ENCODE results near the gene ELP4. TPM values are rescaled to one million over a fixed set of nuclear protein-coding genes. Genes with fewer than 3 reads are reported as not detected.

The ELP4 gene
- total RNA-seq, 5 donors from 2014 or later (not counting 1 experiment from before 2014, with no cell fraction given), result 15.9 to 22.2 (median 17.2) TPM

DNA sequence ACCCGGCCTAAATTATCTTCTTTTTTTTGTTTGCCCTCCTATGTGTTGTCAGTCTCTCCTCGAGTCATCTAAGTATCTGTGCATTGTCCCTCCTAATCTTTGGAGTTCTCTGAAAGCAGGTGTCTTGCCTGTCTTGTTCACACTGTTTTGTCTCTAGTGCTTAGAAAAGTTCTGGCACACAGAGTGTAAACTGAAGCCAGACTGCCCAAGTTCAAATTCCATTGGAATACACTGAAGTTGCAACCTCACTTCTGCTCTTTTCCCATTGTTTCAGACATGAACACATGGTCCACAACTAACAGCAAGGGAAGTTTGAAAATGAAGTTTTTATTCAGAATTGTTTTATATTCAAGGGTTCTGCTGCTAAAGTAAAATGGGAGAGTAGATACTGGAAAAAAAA lies 262.8 kb downstream of the ELP4 start:
- no peaks in the 10 kb centered on the region for H3K9me3 ChIP-seq
- no peaks in the 10 kb centered on the region for H3K36me3 ChIP-seq (ENCODE audit: control insufficient read depth in 2 of 2, extremely low read depth in 1 of 2, insufficient read depth in 1 of 2, low read length in 1 of 2)
- H3K4me1 ChIP-seq (ENCODE audit: control insufficient read depth in 1 of 2, extremely low read depth in 1 of 2, insufficient read depth in 2 of 2, low read length in 2 of 2), result no peaks in the 10 kb centered on the region
- H3K27me3 ChIP-seq (replicated peaks in 1 of 2; ENCODE audit: control insufficient read depth in 2 of 2, extremely low read depth in 1 of 2, insufficient read depth in 2 of 2, low read length in 1 of 2), result no peaks in the 10 kb centered on the region
- peaks cover 40% of the 10 kb centered on the region for H3K36me3 Mint-ChIP-seq
- H3K27ac Mint-ChIP-seq, result no peak overlapping the region
- H3K27me3 Mint-ChIP-seq, result no peaks in the 10 kb centered on the region
- H3K4me3 ChIP-seq (ENCODE audit: control insufficient read depth in 1 of 2, extremely low read depth in 1 of 2, low read length in 1 of 2), result no peak overlapping the region
- no peaks in the 10 kb centered on the region for H3K4me1 Mint-ChIP-seq
- H3K9me3 Mint-ChIP-seq, result no peaks in the 10 kb centered on the region
- WGBS (ENCODE audit: insufficient coverage), result 94% methylated on average over 2 of the region's 2 CpGs
- no peak for ATAC-seq (replicated peaks in 1 of 4)
- H3K27ac ChIP-seq (ENCODE audit: low read length), result no peak overlapping the region
- ChIA-PET POLR2A (no interaction called here), CTCF (no interaction called here)
- H3K4me3 Mint-ChIP-seq, result no peak overlapping the region
- no peak for DNase-seq

GRCh38 chr11:31779374-31779791 lies 269.8 kb downstream of the ELP4 start:
- H3K4me1 Mint-ChIP-seq, result no peaks in the 10 kb centered on the region
- H3K27ac ChIP-seq (ENCODE audit: low read length), result no peak overlapping the region
- H3K27me3 Mint-ChIP-seq, result no peaks in the 10 kb centered on the region
- ATAC-seq (replicated peaks in 1 of 4) (no peak), DNase-seq (no peak)
- H3K4me3 ChIP-seq (ENCODE audit: control insufficient read depth in 1 of 2, extremely low read depth in 1 of 2, low read length in 1 of 2), result no peak overlapping the region
- ChIA-PET POLR2A (no interaction called here), CTCF (no interaction called here)
- H3K9me3 Mint-ChIP-seq, result no peaks in the 10 kb centered on the region
- no peaks in the 10 kb centered on the region for H3K36me3 ChIP-seq (ENCODE audit: control insufficient read depth in 2 of 2, extremely low read depth in 1 of 2, insufficient read depth in 1 of 2, low read length in 1 of 2)
- no peak overlapping the region for H3K27ac Mint-ChIP-seq
- 85% methylated on average over 5 of the region's 6 CpGs for WGBS (ENCODE audit: insufficient coverage)
- peaks cover 43% of the 10 kb centered on the region for H3K36me3 Mint-ChIP-seq
- H3K27me3 ChIP-seq (replicated peaks in 1 of 2; ENCODE audit: control insufficient read depth in 2 of 2, extremely low read depth in 1 of 2, insufficient read depth in 2 of 2, low read length in 1 of 2), result no peaks in the 10 kb centered on the region
- no peaks in the 10 kb centered on the region for H3K9me3 ChIP-seq
- no peaks in the 10 kb centered on the region for H3K4me1 ChIP-seq (ENCODE audit: control insufficient read depth in 1 of 2, extremely low read depth in 1 of 2, insufficient read depth in 2 of 2, low read length in 2 of 2)
- H3K4me3 Mint-ChIP-seq, result no peak overlapping the region

GRCh38 chr11:31780078-31780477 lies 270.5 kb downstream of the ELP4 start:
- POLR2A ChIA-PET, result no interaction called here
- Mint-ChIP-seq H3K4me3 (no peak overlapping the region), H3K27ac (no peak overlapping the region), H3K36me3 (peaks cover 38% of the 10 kb centered on the region), H3K27me3 (no peaks in the 10 kb centered on the region), H3K4me1 (no peaks in the 10 kb centered on the region), H3K9me3 (no peaks in the 10 kb centered on the region)
- CTCF ChIA-PET, result no interaction called here
- 100% methylated on average over 3 of the region's 4 CpGs for whole genome bisulfite sequencing (ENCODE audit: insufficient coverage)
- H3K9me3 ChIP-seq, result no peaks in the 10 kb centered on the region
- ATAC-seq (replicated peaks in 1 of 4) (no peak), DNase-seq (no peak)
- no peak overlapping the region for H3K27ac ChIP-seq (ENCODE audit: low read length)
- H3K4me3 ChIP-seq (ENCODE audit: control insufficient read depth in 1 of 2, extremely low read depth in 1 of 2, low read length in 1 of 2), result no peak overlapping the region
- H3K4me1 ChIP-seq (ENCODE audit: control insufficient read depth in 1 of 2, extremely low read depth in 1 of 2, insufficient read depth in 2 of 2, low read length in 2 of 2), result no peaks in the 10 kb centered on the region
- H3K36me3 ChIP-seq (ENCODE audit: control insufficient read depth in 2 of 2, extremely low read depth in 1 of 2, insufficient read depth in 1 of 2, low read length in 1 of 2), result no peaks in the 10 kb centered on the region
- H3K27me3 ChIP-seq (replicated peaks in 1 of 2; ENCODE audit: control insufficient read depth in 2 of 2, extremely low read depth in 1 of 2, insufficient read depth in 2 of 2, low read length in 1 of 2), result no peaks in the 10 kb centered on the region

- H3K4me3 Mint-ChIP-seq, result no peak overlapping the region
- no peaks in the 10 kb centered on the region for H3K27me3 Mint-ChIP-seq
- WGBS (ENCODE audit: insufficient coverage), result 91% methylated on average over 3 of the region's 5 CpGs
- H3K4me1 ChIP-seq (ENCODE audit: control insufficient read depth in 1 of 2, extremely low read depth in 1 of 2, insufficient read depth in 2 of 2, low read length in 2 of 2), result no peaks in the 10 kb centered on the region
- no peak overlapping the region for H3K27ac Mint-ChIP-seq
- no peaks in the 10 kb centered on the region for H3K4me1 Mint-ChIP-seq
- POLR2A ChIA-PET, result no interaction called here
- no peaks in the 10 kb centered on the region for H3K27me3 ChIP-seq (replicated peaks in 1 of 2; ENCODE audit: control insufficient read depth in 2 of 2, extremely low read depth in 1 of 2, insufficient read depth in 2 of 2, low read length in 1 of 2)
- CTCF ChIA-PET, result no interaction called here
- no peaks in the 10 kb centered on the region for H3K9me3 Mint-ChIP-seq
- no peaks in the 10 kb centered on the region for H3K9me3 ChIP-seq
- no peak for ATAC-seq (replicated peaks in 1 of 4)
- DNase-seq, result no peak
- no peaks in the 10 kb centered on the region for H3K36me3 ChIP-seq (ENCODE audit: control insufficient read depth in 2 of 2, extremely low read depth in 1 of 2, insufficient read depth in 1 of 2, low read length in 1 of 2)
- peaks cover 38% of the 10 kb centered on the region for H3K36me3 Mint-ChIP-seq
- H3K27ac ChIP-seq (ENCODE audit: low read length), result no peak overlapping the region
- no peak overlapping the region for H3K4me3 ChIP-seq (ENCODE audit: control insufficient read depth in 1 of 2, extremely low read depth in 1 of 2, low read length in 1 of 2)
Measured at GRCh38 chr11:31780480-31780971, 271.0 kb downstream of the ELP4 start.

DNA sequence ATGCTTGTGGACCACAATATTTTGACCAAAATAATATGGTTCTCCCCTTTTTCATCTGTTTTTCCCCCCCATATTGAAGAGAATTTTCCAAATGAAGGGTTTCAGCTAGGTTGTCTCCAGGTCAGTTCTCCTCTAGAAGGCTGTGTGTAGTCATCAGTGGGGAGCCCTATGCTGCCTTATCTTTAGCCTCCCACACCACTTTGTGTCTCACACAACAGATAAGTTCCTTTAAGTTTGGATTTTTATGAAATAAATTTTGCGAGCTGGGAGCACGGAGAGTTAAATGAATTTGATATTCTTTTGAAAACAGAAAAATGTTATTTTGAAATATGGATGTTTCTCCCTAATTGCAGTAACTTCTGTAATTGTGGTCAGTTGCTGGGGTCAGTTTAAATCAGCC lies 272.7 kb downstream of the ELP4 start:
- Mint-ChIP-seq H3K27ac (no peak overlapping the region), H3K4me1 (no peaks in the 10 kb centered on the region), H3K36me3 (peaks cover 41% of the 10 kb centered on the region), H3K4me3 (no peak overlapping the region), H3K9me3 (no peaks in the 10 kb centered on the region), H3K27me3 (no peaks in the 10 kb centered on the region)
- no peak for DNase-seq
- Histone ChIP-seq H3K4me3 (ENCODE audit: control insufficient read depth in 1 of 2, extremely low read depth in 1 of 2, low read length in 1 of 2) (no peak overlapping the region), H3K27ac (ENCODE audit: low read length) (no peak overlapping the region), H3K9me3 (no peaks in the 10 kb centered on the region), H3K4me1 (ENCODE audit: control insufficient read depth in 1 of 2, extremely low read depth in 1 of 2, insufficient read depth in 2 of 2, low read length in 2 of 2) (no peaks in the 10 kb centered on the region), H3K27me3 (replicated peaks in 1 of 2; ENCODE audit: control insufficient read depth in 2 of 2, extremely low read depth in 1 of 2, insufficient read depth in 2 of 2, low read length in 1 of 2) (no peaks in the 10 kb centered on the region), H3K36me3 (ENCODE audit: control insufficient read depth in 2 of 2, extremely low read depth in 1 of 2, insufficient read depth in 1 of 2, low read length in 1 of 2) (no peaks in the 10 kb centered on the region)
- no CpG with 5 or more reads among the region's 2 CpGs for WGBS (ENCODE audit: insufficient coverage)
- no peak for ATAC-seq (replicated peaks in 1 of 4)
- POLR2A ChIA-PET, result no interaction called here
- CTCF ChIA-PET, result no interaction called here

- H3K36me3 ChIP-seq (ENCODE audit: control insufficient read depth in 2 of 2, extremely low read depth in 1 of 2, insufficient read depth in 1 of 2, low read length in 1 of 2), result no peaks in the 10 kb centered on the region
- Mint-ChIP-seq H3K36me3 (peaks cover 41% of the 10 kb centered on the region), H3K4me3 (no peak overlapping the region), H3K4me1 (no peaks in the 10 kb centered on the region), H3K27me3 (no peaks in the 10 kb centered on the region), H3K9me3 (no peaks in the 10 kb centered on the region), H3K27ac (no peak overlapping the region)
- 100% methylated on average over 3 of the region's 6 CpGs for WGBS (ENCODE audit: insufficient coverage)
- ATAC-seq (replicated peaks in 1 of 4) (no peak), DNase-seq (no peak)
- H3K27ac ChIP-seq (ENCODE audit: low read length), result no peak overlapping the region
- no peaks in the 10 kb centered on the region for H3K27me3 ChIP-seq (replicated peaks in 1 of 2; ENCODE audit: control insufficient read depth in 2 of 2, extremely low read depth in 1 of 2, insufficient read depth in 2 of 2, low read length in 1 of 2)
- ChIA-PET POLR2A (no interaction called here), CTCF (no interaction called here)
- H3K4me3 ChIP-seq (ENCODE audit: control insufficient read depth in 1 of 2, extremely low read depth in 1 of 2, low read length in 1 of 2), result no peak overlapping the region
- no peaks in the 10 kb centered on the region for H3K9me3 ChIP-seq
- H3K4me1 ChIP-seq (ENCODE audit: control insufficient read depth in 1 of 2, extremely low read depth in 1 of 2, insufficient read depth in 2 of 2, low read length in 2 of 2), result no peaks in the 10 kb centered on the region
Measured at GRCh38 chr11:31783252-31783651, 273.7 kb downstream of the ELP4 start.

GRCh38 chr11:31784611-31785010 lies 275.0 kb downstream of the ELP4 start:
- H3K36me3 Mint-ChIP-seq, result peaks cover 40% of the 10 kb centered on the region
- CTCF ChIA-PET, result no interaction called here
- no peaks in the 10 kb centered on the region for H3K27me3 ChIP-seq (replicated peaks in 1 of 2; ENCODE audit: control insufficient read depth in 2 of 2, extremely low read depth in 1 of 2, insufficient read depth in 2 of 2, low read length in 1 of 2)
- DNase-seq, result no peak
- no peaks in the 10 kb centered on the region for H3K4me1 ChIP-seq (ENCODE audit: control insufficient read depth in 1 of 2, extremely low read depth in 1 of 2, insufficient read depth in 2 of 2, low read length in 2 of 2)
- no peaks in the 10 kb centered on the region for H3K36me3 ChIP-seq (ENCODE audit: control insufficient read depth in 2 of 2, extremely low read depth in 1 of 2, insufficient read depth in 1 of 2, low read length in 1 of 2)
- no peak overlapping the region for H3K4me3 ChIP-seq (ENCODE audit: control insufficient read depth in 1 of 2, extremely low read depth in 1 of 2, low read length in 1 of 2)
- no peak overlapping the region for H3K4me3 Mint-ChIP-seq
- no peaks in the 10 kb centered on the region for H3K27me3 Mint-ChIP-seq
- no CpG with 5 or more reads among the region's 2 CpGs for WGBS (ENCODE audit: insufficient coverage)
- ATAC-seq (replicated peaks in 1 of 4), result no peak
- H3K27ac ChIP-seq (ENCODE audit: low read length), result no peak overlapping the region
- H3K27ac Mint-ChIP-seq, result no peak overlapping the region
- POLR2A ChIA-PET, result interaction anchor here in 1 of 2 donors (0.6 to 1.2 kb wide), 2 partner anchors 14 to 16 kb away, joined by 3 read pairs; no protein-coding TSS in a partner anchor
- no peaks in the 10 kb centered on the region for H3K9me3 ChIP-seq
- H3K4me1 Mint-ChIP-seq, result no peaks in the 10 kb centered on the region
- H3K9me3 Mint-ChIP-seq, result no peaks in the 10 kb centered on the region

All from T-cell (primary cell).